Activated CD4-positive, alpha-beta T cell treated with anti-CD3 and anti-CD28 coated beads, Interleukin-2, Interleukin-6, amounts not matched to agents 100 ng/mL and 50 ng/mL, durations not matched to agents 16 hours and 8 hours (primary cell): ENCODE data around the gene GALNT12.

ENCODE experiments used
- DNase-seq: peaks from one replicate; pipeline ENCODE4 v3.0.0-alpha.2; 2020

Gene GALNT12

DNA sequence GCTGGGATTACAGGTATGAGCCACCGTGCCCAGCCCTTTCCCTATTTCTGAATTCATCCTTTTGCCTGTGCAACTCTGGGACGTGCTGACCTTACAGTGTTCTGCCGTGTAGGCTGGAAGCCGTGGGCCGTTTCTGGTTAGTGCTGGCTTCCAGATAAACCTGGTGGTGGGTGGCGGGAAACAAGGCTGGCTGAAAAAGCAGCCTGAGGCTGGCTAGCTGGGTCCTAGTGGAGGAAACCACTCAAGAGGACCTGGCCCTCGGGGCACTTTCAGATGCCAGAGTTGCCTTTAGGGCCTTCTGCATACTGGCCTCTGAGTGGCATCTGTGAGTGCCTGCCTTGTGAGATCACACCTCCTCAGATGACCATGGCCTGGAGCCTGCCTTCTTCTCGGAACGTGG is 26.9 kb downstream of the GALNT12 start:
- no peak for DNase-seq

- no peak for DNase-seq
These were observed 28.7 kb downstream of the GALNT12 start for GRCh38 chr9:98836206-98836605.

DNA sequence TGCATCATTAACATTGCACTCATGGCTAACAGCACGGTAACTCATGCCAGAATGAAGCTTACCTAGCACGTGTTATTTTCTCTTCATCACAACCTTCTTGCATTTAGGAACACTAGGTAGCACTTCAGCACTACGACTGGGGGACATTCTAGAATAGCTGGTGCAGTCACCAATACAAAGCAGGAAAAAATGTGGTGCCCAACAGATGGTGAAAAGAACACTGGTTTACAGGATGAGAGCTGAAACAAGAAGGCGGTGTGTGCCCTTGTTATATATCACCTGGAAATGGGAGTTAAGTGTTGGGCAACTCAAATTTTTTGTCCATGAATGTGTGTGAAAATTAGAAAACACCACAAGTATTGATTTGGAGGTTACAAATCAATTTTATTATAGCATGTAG is 30.0 kb downstream of the GALNT12 start:
- DNase-seq, result no peak

GRCh38 chr9:98838155-98838867 is 30.8 kb downstream of the GALNT12 start:
- DNase-seq, result no peak

- DNase-seq, result no peak
These were observed 31.5 kb downstream of the GALNT12 start for GRCh38 chr9:98838868-98839565.

DNA sequence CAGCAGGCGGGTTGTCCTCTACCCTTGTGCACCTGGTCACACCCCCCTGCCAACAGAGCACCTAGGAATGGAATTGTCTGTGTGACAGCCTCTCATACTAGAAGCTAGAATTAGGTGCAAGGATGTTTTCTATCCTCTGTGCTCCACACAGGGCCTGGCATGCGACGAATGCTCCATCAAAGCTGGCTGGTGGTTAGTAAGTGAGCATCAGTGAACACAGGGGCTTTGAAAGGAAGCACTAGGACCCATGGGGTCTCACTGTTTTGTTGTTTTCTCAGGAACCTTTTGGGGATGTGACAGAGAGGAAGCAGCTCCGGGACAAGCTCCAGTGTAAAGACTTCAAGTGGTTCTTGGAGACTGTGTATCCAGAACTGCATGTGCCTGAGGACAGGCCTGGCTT is 32.3 kb downstream of the GALNT12 start:
- no peak for DNase-seq

DNA sequence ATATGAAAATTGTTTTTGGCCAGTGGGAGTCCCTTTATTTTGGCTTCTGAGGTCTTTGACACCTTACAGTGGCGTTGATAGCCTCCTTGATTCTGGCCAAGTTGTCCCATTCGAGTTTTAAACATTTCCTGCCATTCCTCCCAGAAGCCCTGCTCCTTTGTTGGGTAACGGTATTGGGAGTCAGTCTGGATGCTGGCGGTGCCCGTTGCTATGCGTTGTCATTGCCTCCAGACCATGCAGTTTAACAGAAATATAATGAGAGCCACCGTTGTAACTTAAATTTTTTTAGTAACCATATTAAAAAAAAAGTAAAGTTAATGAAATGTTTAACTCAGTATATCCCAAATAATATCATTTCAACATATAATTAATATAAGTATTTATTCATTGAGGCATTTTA is 35.0 kb downstream of the GALNT12 start:
- DNase-seq, result no peak

DNA sequence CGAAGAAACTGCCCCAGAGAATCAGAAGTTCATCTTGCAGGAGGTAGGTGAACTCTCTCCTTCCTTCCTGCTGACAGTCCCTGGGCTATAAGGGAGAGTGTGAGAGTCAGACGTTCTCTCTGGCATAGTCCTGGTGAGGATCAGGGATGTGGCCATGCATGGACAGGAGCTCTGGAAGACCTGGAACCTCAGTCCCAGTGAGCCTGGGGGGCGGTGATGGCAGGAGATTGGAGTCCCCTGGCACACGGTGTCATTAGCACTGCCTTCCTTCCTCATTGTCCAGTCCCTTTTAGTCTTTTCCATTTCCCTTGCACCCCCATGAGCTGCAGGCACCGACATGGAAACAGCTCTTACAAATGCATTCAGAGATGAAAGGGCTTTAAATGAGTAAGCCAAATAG is 38.6 kb downstream of the GALNT12 start:
- DNase-seq, result no peak

GRCh38 chr9:98846879-98847278 is 39.4 kb downstream of the GALNT12 start:
- DNase-seq, result no peak

DNA sequence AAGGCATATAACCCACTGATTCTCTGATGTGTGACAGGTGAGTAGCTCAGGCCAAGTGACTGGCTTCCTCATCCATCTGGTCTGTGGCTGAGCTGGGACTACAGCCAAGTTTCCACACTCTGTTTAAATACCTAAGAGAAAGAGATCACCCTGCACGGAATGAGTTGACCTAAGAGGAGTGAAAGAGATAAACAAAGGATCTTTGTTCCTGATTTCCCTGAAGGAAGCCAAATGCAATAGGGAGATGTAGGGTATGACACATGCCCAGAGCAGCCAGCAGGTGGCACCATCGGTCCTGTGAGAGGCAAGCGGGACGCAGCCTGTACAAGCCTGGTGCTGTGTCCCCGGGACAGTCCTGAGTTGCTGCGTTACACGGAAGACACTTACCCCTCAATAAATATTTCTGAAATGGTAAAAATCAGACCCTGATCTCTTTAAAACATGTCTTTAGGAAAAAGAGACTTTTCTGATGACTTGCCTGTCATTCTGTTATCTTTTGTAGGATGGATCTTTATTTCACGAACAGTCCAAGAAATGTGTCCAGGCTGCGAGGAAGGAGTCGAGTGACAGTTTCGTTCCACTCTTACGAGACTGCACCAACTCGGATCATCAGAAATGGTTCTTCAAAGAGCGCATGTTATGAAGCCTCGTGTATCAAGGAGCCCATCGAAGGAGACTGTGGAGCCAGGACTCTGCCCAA is 41.1 kb downstream of the GALNT12 start:
- peak; percentile 85 for DNase-seq

- no peak for DNase-seq
These were observed 42.1 kb downstream of the GALNT12 start for GRCh38 chr9:98849563-98849962.

DNA sequence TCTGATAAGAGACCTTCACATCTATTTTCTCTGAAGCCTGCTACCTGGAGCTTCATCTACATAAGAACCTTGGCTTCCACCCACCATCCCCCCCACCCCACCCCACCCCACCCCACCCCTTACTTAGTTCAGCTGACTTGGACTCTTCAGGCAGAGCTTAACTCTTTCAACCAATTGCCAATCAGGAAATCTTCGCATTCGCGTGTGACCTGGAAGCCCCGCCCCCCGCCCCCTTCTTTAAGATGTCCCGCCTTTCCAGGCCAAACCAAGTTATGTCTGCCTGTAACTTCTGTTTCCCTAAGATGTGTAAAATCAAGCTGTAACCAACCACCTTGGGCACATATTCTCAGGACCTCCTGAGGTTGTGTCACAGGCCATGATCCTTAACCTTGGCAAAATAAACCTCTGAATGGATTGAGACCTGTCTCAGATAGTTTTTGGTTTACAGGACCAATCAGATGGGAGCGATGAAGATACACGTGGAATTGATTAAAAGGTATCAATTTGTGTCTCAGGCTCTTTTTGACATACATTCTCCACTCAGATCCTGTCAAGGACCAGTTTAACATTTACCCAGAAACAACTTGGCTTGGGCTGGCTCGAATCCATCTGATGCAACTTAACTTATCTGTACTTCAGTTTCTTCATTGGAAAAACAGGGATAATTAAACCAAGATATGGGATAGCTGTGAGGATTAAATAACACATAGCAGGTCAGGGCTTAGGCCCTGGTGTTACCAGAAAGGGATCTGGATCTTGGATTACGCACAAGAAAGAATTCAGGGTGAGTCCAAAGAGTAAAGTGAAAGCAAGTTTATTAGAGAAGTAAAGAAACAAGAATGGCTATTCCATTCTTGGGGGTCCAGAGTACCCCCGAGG is 43.6 kb downstream of the GALNT12 start:
- no peak for DNase-seq

GRCh38 chr9:98851730-98852459 is 44.4 kb downstream of the GALNT12 start:
- peak; percentile 42 for DNase-seq

GRCh38 chr9:98852460-98852734 is 44.9 kb downstream of the GALNT12 start:
- no peak for DNase-seq

DNA sequence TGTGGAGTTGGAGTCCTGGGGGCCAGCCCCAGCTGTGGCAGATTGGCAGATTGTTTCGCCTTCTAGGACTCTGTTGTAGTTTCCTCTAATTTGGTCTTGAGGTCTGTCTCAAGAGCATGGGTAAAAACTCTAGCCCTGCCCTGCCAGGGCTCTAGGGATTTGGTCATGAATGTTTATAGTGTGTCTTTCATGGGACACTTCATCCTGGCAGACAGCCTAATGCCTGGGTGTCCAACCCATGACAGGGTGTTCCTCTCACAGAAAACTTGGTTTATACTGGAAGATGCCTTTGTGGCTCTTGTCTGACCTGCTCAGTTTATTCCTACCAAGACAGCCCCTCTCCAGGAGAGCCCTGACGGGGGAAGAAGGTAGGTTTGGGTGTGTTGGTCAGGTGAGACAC is 45.5 kb downstream of the GALNT12 start:
- DNase-seq, result no peak

DNA sequence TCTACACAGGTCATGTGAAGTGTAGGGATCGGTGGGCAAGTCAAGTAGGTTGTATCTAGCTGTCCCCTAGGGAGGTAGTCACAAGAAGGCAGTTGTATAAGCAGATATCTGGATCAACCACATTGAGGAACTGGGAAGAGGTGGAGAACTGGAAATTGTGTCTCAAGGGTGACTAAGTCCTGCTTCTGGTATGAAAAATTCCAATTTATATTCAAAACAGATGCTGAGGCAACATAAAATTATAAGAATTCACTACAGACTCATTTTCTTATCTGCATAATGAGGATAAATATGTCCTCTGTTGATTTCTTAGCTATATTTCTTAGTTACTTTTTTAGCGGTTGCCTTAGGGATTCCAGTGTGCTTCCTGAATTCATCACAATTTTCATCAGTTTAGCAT is 46.8 kb downstream of the GALNT12 start:
- no peak for DNase-seq

DNA sequence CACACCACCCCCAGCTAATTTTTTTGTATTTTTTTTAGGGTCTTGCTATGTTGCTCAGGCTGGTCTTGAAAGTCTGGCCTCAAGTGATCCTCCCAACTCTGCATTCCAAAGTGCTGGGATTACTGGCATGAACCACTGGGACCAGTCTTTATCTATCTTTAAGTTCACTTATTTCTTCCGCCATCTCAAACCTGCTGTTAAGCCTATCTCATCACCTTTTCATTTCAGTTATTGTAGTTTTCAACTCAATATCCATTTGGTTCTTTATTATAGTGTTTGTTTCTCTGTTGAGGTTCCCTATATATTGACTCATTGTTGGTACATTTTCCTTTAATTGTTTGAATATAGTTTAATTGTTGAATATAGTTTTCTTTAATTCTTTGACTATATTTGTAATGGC is 48.1 kb downstream of the GALNT12 start:
- no peak for DNase-seq

DNA sequence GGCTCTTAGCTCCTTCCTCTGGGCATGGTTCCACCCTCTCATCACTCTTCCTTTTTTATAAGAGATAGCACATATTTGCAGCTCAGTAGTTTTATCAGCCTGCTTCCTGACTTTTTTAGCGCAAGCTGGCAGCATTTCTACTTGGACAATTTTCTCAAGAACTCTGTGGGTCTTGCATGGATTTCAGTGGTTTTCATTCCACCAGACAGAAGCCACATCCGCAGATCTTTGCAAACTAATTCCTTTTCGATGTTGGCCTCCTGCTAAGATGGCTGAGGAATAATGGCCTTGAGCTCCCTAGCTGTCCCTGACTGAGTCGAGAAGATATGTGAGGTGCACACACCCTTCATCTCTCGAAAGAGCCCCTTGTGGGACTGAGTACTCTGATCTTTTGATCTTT is 49.5 kb downstream of the GALNT12 start:
- no peak for DNase-seq

DNA sequence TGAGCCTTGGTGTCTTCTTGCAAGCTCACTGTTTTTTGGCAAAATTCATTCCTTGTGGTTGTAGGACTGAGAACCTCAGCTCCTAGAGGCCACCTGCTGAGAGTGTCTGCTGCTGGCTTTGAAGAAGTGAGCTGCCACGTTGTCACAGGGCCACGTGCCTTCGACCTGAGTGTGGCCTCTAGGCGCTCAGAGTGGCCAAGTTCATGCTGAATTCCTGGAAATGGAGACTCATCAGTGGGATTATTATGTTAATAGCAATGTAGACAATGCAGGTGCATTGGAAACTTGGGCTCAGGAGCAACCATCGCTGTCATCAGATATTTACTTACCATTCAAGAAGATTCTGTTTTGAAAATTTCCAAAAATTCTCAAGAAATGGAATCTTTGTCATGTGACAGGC is 52.5 kb downstream of the GALNT12 start:
- no peak for DNase-seq

DNA sequence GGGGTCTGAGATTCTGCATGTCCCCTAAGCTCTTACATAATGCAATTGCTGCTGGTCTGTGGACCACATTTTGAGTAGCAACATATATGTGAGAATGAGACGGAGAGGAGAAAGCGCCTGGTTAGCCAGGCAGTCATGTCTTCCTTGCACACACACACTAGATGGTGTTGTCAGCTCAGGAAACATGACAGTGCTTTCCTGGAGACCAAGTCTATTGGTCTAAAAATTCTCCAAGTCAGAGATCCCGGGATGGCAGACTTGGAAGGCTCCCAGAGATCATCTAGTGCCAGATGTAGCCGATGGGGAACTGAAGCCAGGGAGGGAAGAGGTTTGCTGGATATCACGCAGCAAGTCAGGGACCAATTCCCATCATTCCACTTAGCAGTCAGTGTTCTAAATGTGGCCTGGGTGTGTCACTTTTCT is 53.4 kb downstream of the GALNT12 start:
- DNase-seq, result no peak

DNA sequence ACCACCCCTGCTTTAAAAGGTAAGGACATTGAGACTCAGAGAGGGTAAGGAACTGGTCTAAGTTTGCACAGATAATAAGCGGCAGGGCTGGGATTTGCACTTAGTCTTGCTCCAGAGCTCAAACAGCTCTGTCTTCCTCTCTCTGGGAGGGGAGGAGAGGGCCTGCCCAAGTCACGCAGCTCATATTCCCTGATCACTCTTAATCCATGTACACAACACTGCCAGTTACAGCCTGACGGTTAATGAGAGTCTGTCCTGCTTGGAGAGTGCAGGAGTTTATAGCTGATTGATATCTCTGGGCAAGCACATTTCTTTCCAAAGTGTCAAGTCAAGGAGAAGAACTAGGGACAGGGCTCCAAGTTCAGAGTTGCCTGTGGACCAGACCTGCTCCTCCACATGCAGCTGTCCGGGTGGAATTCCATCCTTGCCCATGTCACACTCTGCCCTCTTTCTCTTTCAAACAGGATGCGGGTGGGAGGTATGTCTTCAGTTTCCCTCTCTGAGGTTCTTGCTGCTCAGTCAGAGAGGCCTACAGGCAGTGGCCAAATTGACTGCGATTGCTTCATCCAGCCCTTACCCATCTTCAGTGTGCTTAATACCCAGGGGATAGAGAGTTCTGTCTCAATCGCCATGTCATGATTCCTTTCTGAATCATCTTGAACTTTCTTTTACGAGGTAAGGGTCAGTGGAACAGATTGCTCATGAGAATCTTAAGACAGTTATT is 54.5 kb downstream of the GALNT12 start:
- no peak for DNase-seq

GRCh38 chr9:98862936-98863335 is 55.5 kb downstream of the GALNT12 start:
- no peak for DNase-seq
